H1 (cell line): ENCODE measurements around the gene NBAS. TPM values are rescaled to one million over a fixed set of nuclear protein-coding genes. Genes with fewer than 3 reads are reported as not detected.

Experiments
- CTCF ChIA-PET: fragments of 300-600 bp; sonication (Branson Sonifier 250); formaldehyde crosslinking; loops from one replicate; lab custom pipeline; 2021; ENCODE audit not compliant: partially characterized antibody; lab: Charles Lee
- POLR2A ChIA-PET: fragments of 300-600 bp; sonication (Branson Sonifier 250); formaldehyde crosslinking; loops from one replicate; lab custom pipeline; 2021; ENCODE audit warnings: inconsistent platforms; ENCODE audit not compliant: partially characterized antibody; lab: Charles Lee
- DNase-seq, 2 experiments: peaks; one replicate each; pipeline versions ENCODE4 v3.0.0 to v3.0.0-alpha.2; 2010 to 2022; ENCODE audit warnings: low spot score in 2 of 2, low read depth in 1 of 2, mixed read lengths in 1 of 2
- FAIRE-seq: peaks from 2 replicates; lab custom pipeline; 2011; peaks lifted over from hg19 to GRCh38; lab: Jason Lieb, UNC
- H2AFZ ChIP-seq: 2 replicates; pipeline ENCODE4 v1.8.1; 2012; ENCODE audit warnings: low read length, inconsistent platforms
- H2AK5ac ChIP-seq: 2 replicates; pipeline ENCODE4 v1.6.1; 2013; ENCODE audit warnings: low read depth, low read length
- H2BK120ac ChIP-seq: replicated peaks from 2 replicates; pipeline ENCODE3; 2013; ENCODE audit warnings: low read depth, low read length, inconsistent platforms
- H2BK12ac ChIP-seq: 2 replicates; pipeline ENCODE4 v1.6.1; 2013; ENCODE audit warnings: low read depth, low read length
- H2BK15ac ChIP-seq: 2 replicates; pipeline ENCODE4 v1.6.1; 2013; ENCODE audit warnings: low read length
- H2BK20ac ChIP-seq: 2 replicates; pipeline ENCODE4 v1.6.1; 2013; ENCODE audit warnings: low read length
- H2BK5ac ChIP-seq: 2 replicates; pipeline ENCODE4 v1.6.1; 2013; ENCODE audit warnings: low read depth, low read length
- H3K14ac ChIP-seq: 2 replicates; pipeline ENCODE4 v1.6.1; 2013; ENCODE audit warnings: inconsistent platforms; ENCODE audit not compliant: insufficient read length
- H3K18ac ChIP-seq: 2 replicates; pipeline ENCODE4 v1.6.1; 2013; ENCODE audit warnings: low read length; ENCODE audit errors: extremely low read depth
- H3K23ac ChIP-seq: 2 replicates; pipeline ENCODE4 v1.6.1; 2013; ENCODE audit warnings: inconsistent platforms; ENCODE audit not compliant: insufficient read length
- H3K23me2 ChIP-seq: 2 replicates; pipeline ENCODE4 v1.6.1; 2013; ENCODE audit warnings: low read depth, low read length
- H3K27ac ChIP-seq: 2 replicates; pipeline ENCODE4 v1.6.1; 2011; ENCODE audit warnings: low read depth, low read length, inconsistent platforms
- H3K27me3 ChIP-seq, 4 experiments: replicated peaks in 1 of 4; 1 replicate in 1 of 4; 2 replicates in 3 of 4; pipeline versions ENCODE4 v1.6.1 to v1.8.1; 2011 to 2013; ENCODE audit warnings: low read length in 3 of 4, mild to moderate bottlenecking in 3 of 4, inconsistent platforms in 2 of 4, mixed read lengths in 2 of 4, moderate library complexity in 1 of 4; ENCODE audit not compliant: control insufficient read depth in 3 of 4, insufficient read depth in 3 of 4; ENCODE audit errors: extremely low read depth in 1 of 4
- H3K36me3 ChIP-seq, 4 experiments: 2 replicates each; pipeline versions ENCODE4 v1.6.1 to v1.8.1; 2011 to 2013; ENCODE audit warnings: mild to moderate bottlenecking in 4 of 4, low read length in 3 of 4, moderate library complexity in 2 of 4, control low read depth in 1 of 4, inconsistent platforms in 1 of 4; ENCODE audit not compliant: insufficient read depth in 4 of 4, control insufficient read depth in 2 of 4
- H3K4ac ChIP-seq: replicated peaks from 2 replicates; pipeline ENCODE3; 2013; ENCODE audit warnings: low read length, low read depth, mixed read lengths, inconsistent platforms; ENCODE audit not compliant: insufficient read length
- H3K4me1 ChIP-seq, 4 experiments: replicated peaks in 1 of 4; 1 replicate in 1 of 4; 2 replicates in 3 of 4; pipeline versions ENCODE4 v1.6.1 to v1.8.1; 2011 to 2013; ENCODE audit warnings: low read length in 3 of 4, inconsistent platforms in 2 of 4, mixed read lengths in 1 of 4; ENCODE audit not compliant: insufficient read depth in 4 of 4, control insufficient read depth in 3 of 4
- H3K4me2 ChIP-seq, 2 experiments: 2 replicates each; pipeline versions ENCODE4 v1.6.1 to v1.8.1; 2011 to 2013; ENCODE audit warnings: low read depth in 2 of 2, low read length in 2 of 2, control low read depth in 1 of 2, inconsistent platforms in 1 of 2, mild to moderate bottlenecking in 1 of 2; ENCODE audit not compliant: insufficient read depth in 1 of 2
- H3K4me3 ChIP-seq, 4 experiments: fragments of 200-600, 300-600 bp in 1 of 4; sonication (generic), shearing (Covaris generic), sonication (Bioruptor Twin) in 1 of 4; 2 replicates each; pipeline versions ENCODE4 v1.5.1 to v1.8.1; 2011 to 2016; ENCODE audit warnings: low read length in 4 of 4, low read depth in 3 of 4, control low read depth in 2 of 4, inconsistent platforms in 2 of 4, mild to moderate bottlenecking in 2 of 4, mixed read lengths in 1 of 4, moderate library complexity in 1 of 4; ENCODE audit not compliant: insufficient read depth in 2 of 4; ENCODE audit errors: extremely low read depth in 1 of 4
- H3K56ac ChIP-seq: replicated peaks from 2 replicates; pipeline ENCODE3; 2013; ENCODE audit warnings: low read depth, mild to moderate bottlenecking, mixed read lengths, low read length, inconsistent platforms; ENCODE audit not compliant: insufficient read length
- H3K79me1 ChIP-seq: 2 replicates; pipeline ENCODE4 v1.6.1; 2013; ENCODE audit warnings: low read depth, low read length, control low read depth
- H3K79me2 ChIP-seq, 2 experiments: 2 replicates each; pipeline versions ENCODE4 v1.6.1 to v1.8.1; 2012 to 2013; ENCODE audit warnings: low read length in 2 of 2, mild to moderate bottlenecking in 2 of 2, inconsistent platforms in 1 of 2; ENCODE audit not compliant: insufficient read depth in 2 of 2, control insufficient read depth in 1 of 2
- H3K9ac ChIP-seq, 4 experiments: replicated peaks in 1 of 4; 1 replicate in 1 of 4; 2 replicates in 3 of 4; pipeline versions ENCODE4 v1.6.1 to v1.8.1; 2011 to 2013; ENCODE audit warnings: low read depth in 3 of 4, low read length in 3 of 4, control low read depth in 2 of 4, mild to moderate bottlenecking in 2 of 4, moderate library complexity in 2 of 4, inconsistent platforms in 1 of 4; ENCODE audit errors: extremely low read depth in 1 of 4
- H3K9me3 ChIP-seq, 2 experiments: 2 replicates each; pipeline versions ENCODE4 v1.6.1 to v1.8.1; 2012 to 2013; ENCODE audit warnings: mild to moderate bottlenecking in 2 of 2, moderate library complexity in 2 of 2, control low read depth in 1 of 2, inconsistent platforms in 1 of 2, low read depth in 1 of 2, low read length in 1 of 2, mixed read lengths in 1 of 2; ENCODE audit not compliant: insufficient read depth in 2 of 2
- H4K20me1 ChIP-seq, 2 experiments: replicated peaks in 1 of 2; 2 replicates each; pipeline versions ENCODE3 to v1.8.1; 2011 to 2013; ENCODE audit warnings: inconsistent platforms in 2 of 2, low read length in 2 of 2, mild to moderate bottlenecking in 1 of 2; ENCODE audit not compliant: insufficient read depth in 2 of 2, control insufficient read depth in 1 of 2
- H4K5ac ChIP-seq: 2 replicates; pipeline ENCODE4 v1.6.1; 2013; ENCODE audit warnings: low read length, low read depth, mixed read lengths, inconsistent platforms; ENCODE audit not compliant: insufficient read length
- H4K8ac ChIP-seq: 2 replicates; pipeline ENCODE4 v1.8.0; 2013; ENCODE audit warnings: mild to moderate bottlenecking, moderate library complexity, low read length, inconsistent platforms; ENCODE audit not compliant: insufficient read depth; ENCODE audit errors: extremely low read depth
- H4K91ac ChIP-seq: replicated peaks from 2 replicates; pipeline ENCODE3; 2013; ENCODE audit warnings: low read length, mixed read lengths, inconsistent platforms; ENCODE audit not compliant: insufficient read length
- CHD1 ChIP-seq: IDR thresholded peaks from 2 replicates; pipeline ENCODE4 v1.6.1; 2012; ENCODE audit warnings: low read depth, low read length, improper control_type of control experiment
- EP300 ChIP-seq, 2 experiments: IDR thresholded peaks; 1 replicate in 1 of 2; 2 replicates in 1 of 2; pipeline ENCODE4 v1.6.1; 2011 to 2012; ENCODE audit warnings: low read depth in 2 of 2, low read length in 2 of 2, mild to moderate bottlenecking in 2 of 2, borderline replicate concordance in 1 of 2, inconsistent platforms in 1 of 2, moderate library complexity in 1 of 2
- FOSL1 ChIP-seq: IDR thresholded peaks from 2 replicates; pipeline ENCODE4 v1.6.1; 2011; ENCODE audit warnings: mild to moderate bottlenecking, low read depth, low read length, moderate library complexity; ENCODE audit not compliant: insufficient read depth
- RBBP5 ChIP-seq: IDR thresholded peaks from 2 replicates; pipeline ENCODE4 v1.7.1; 2012; ENCODE audit warnings: low read depth, mild to moderate bottlenecking, inconsistent platforms, low read length, moderate library complexity, borderline replicate concordance
- SUZ12 ChIP-seq: fragments of 200-600 bp; sonication (generic); IDR thresholded peaks from 2 replicates; pipeline ENCODE4 v1.6.1; 2012; ENCODE audit warnings: mild to moderate bottlenecking, inconsistent platforms, low read length, moderate library complexity, mixed read lengths
- TAF7 ChIP-seq: optimal IDR thresholded peaks from 2 replicates; pipeline ENCODE3; 2011; ENCODE audit warnings: low read depth, mild to moderate bottlenecking, inconsistent platforms, low read length, moderate library complexity, borderline replicate concordance
- TCF12 ChIP-seq: IDR thresholded peaks from 2 replicates; pipeline ENCODE4 v1.6.1; 2011; ENCODE audit warnings: low read depth, mild to moderate bottlenecking, low read length
- ZNF274 ChIP-seq: IDR thresholded peaks from 2 replicates; pipeline ENCODE4 v1.7.0; 2012; ENCODE audit warnings: low read length, borderline replicate concordance; ENCODE audit errors: extremely low read depth
- WGBS, 2 experiments: shearing (Covaris generic) in 1 of 2; methylation state at CpG; one replicate each; pipeline versions ENCODE4 v1.1.6 to v1.1.7; 2013 to 2015; ENCODE audit warnings: low lambda C conversion rate in 2 of 2, mixed read lengths in 2 of 2, inconsistent platforms in 1 of 2, low coverage in 1 of 2, missing lambda C conversion rate in 1 of 2; ENCODE audit not compliant: insufficient replicate concordance in 2 of 2, insufficient coverage in 1 of 2, insufficient read length in 1 of 2; ENCODE audit errors: extremely low coverage in 1 of 2, missing lambda C conversion rate in 1 of 2; 5-methylcytosine and 5-hydroxymethylcytosine counted together
- polyA plus RNA-seq, 7 experiments: library from polyadenylated mRNA; depleted of rRNA in 3 of 7; stranded (reverse) in 5 of 7; unstranded in 2 of 7; fragments of >200 nt in 5 of 7; fragments of 200-250 nt in 2 of 7; gene quantifications; 1 replicate in 5 of 7; 2 replicates in 1 of 7; 4 replicates in 1 of 7; pipeline versions ENCODE4 v1.2.1 to v1.2.3, GENCODE V29; 2011 to 2013; ENCODE audit warnings: missing spikeins in 2 of 7, mixed read lengths in 2 of 7
- total RNA-seq: library from RNA; stranded (reverse); fragmentation: NEBNext Ultra II Directional; extraction: Animal tissue kit (Norgen Biotek cat#: 25700); gene quantifications from 2 replicates; pipeline ENCODE4 v1.2.1, GENCODE V29; 2021

The NBAS gene
- total and polyA plus RNA-seq, 2 of the 8 experiments (the other 6 are each of a cell fraction or from before 2014, with no cell fraction given): 19.6 to 34.8 TPM

- POLR2A ChIA-PET: interaction anchor here (2.0 kb wide), 1 partner anchor 23 kb away, joined by 4 read pairs; no protein-coding TSS in a partner anchor
- Histone ChIP-seq H3K79me2 (peaks cover 8 to 34% of the 10 kb centered on the region in 2 experiments), H3K36me3 (peaks cover 15 to 60% (median 43%) of the 10 kb centered on the region in 4 experiments)
These were observed 34.8 kb upstream of the NBAS start for GRCh38 chr2:15595936-15596335.

More at GRCh38 chr2:15595936-15596335, 34.8 kb upstream of the NBAS start:
- H2BK120ac ChIP-seq: no peak overlapping the region
- no peak overlapping the region for H4K91ac ChIP-seq
- H2AFZ ChIP-seq: no peak overlapping the region
- H4K5ac ChIP-seq: no peak overlapping the region
- H3K79me1 ChIP-seq: no peaks in the 10 kb centered on the region
- H3K14ac ChIP-seq: no peak overlapping the region
- H3K27ac ChIP-seq: no peak overlapping the region
- H2BK20ac ChIP-seq: no peak overlapping the region
- CTCF ChIA-PET: interaction anchor here (1.4 kb wide), 1 partner anchor 19 kb away, joined by 5 read pairs; no protein-coding TSS in a partner anchor
- peaks cover 3% of the 10 kb centered on the region; the same call in 1 of the 2 replicates for H3K23me2 ChIP-seq
- H3K18ac ChIP-seq: no peak overlapping the region
- WGBS, 2 experiments: 93% methylated on average over 4 of the region's 4 CpGs; no CpG with 5 or more reads in 1 of the 2 experiments
- H4K20me1 ChIP-seq: peaks cover 0 to 4% of the 10 kb centered on the region in 2 experiments
- FAIRE-seq: no peak
- no peak overlapping the region for H3K56ac ChIP-seq
- H3K4me1 ChIP-seq: peaks cover 0 to 3% (median 1%) of the 10 kb centered on the region in 4 experiments; a peak in 3 of 7 replicates
- H3K23ac ChIP-seq: no peak overlapping the region
- H3K9ac ChIP-seq: no peak overlapping the region
- no peak overlapping the region for H3K4ac ChIP-seq
- no peak overlapping the region for H3K4me2 ChIP-seq
- no peaks in the 10 kb centered on the region for H3K9me3 ChIP-seq
- H2BK15ac ChIP-seq: no peak overlapping the region
- H3K4me3 ChIP-seq: no peak overlapping the region
- H4K8ac ChIP-seq: no peak overlapping the region
- H2AK5ac ChIP-seq: no peak overlapping the region
- no peak for TF ChIP-seq SUZ12
- no peak for TF ChIP-seq RBBP5
- no peak for TF ChIP-seq ZNF274
- TF ChIP-seq CHD1: no peak
- no peak for TF ChIP-seq FOSL1
- TF ChIP-seq EP300 (IDR thresholded peaks at IDR 0.05; ENCODE audit: borderline replicate concordance in 1 of 2, low read depth in 2 of 2, low read length in 2 of 2): no peak
- TF ChIP-seq TCF12: no peak
- no peak for TF ChIP-seq TAF7
- TF ChIP-seq, all 59 proteins: peak for 0
- H3K27me3 ChIP-seq: no peaks in the 10 kb centered on the region
- no peak overlapping the region for H2BK12ac ChIP-seq
- no peak for DNase-seq
- H2BK5ac ChIP-seq: no peak overlapping the region
